ENCODE measurements around the gene MCM10.

- TF ChIP-seq REST (IDR thresholded peaks at IDR 0.05; ENCODE audit: borderline replicate concordance) (no peak), EZH2 (IDR thresholded peaks at IDR 0.05; ENCODE audit: borderline replicate concordance, insufficient read depth, low read length, poor library complexity, severe bottlenecking) (no peak), POLR2AphosphoS5 (IDR thresholded peaks at IDR 0.05) (no peak), TAF1 (IDR thresholded peaks at IDR 0.05; ENCODE audit: low read depth) (no peak), EP300 (conservative IDR thresholded peaks at IDR 0.05; ENCODE audit: poor library complexity, severe bottlenecking) (no peak), RAD21 (conservative IDR thresholded peaks at IDR 0.05) (no peak), SMC3 (conservative IDR thresholded peaks at IDR 0.05; ENCODE audit: poor library complexity) (no peak), MXI1 (conservative IDR thresholded peaks at IDR 0.05; ENCODE audit: poor library complexity, severe bottlenecking) (no peak)
- TF ChIP-seq, protein P1, sequence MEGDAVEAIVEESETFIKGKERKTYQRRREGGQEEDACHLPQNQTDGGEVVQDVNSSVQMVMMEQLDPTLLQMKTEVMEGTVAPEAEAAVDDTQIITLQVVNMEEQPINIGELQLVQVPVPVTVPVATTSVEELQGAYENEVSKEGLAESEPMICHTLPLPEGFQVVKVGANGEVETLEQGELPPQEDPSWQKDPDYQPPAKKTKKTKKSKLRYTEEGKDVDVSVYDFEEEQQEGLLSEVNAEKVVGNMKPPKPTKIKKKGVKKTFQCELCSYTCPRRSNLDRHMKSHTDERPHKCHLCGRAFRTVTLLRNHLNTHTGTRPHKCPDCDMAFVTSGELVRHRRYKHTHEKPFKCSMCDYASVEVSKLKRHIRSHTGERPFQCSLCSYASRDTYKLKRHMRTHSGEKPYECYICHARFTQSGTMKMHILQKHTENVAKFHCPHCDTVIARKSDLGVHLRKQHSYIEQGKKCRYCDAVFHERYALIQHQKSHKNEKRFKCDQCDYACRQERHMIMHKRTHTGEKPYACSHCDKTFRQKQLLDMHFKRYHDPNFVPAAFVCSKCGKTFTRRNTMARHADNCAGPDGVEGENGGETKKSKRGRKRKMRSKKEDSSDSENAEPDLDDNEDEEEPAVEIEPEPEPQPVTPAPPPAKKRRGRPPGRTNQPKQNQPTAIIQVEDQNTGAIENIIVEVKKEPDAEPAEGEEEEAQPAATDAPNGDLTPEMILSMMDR (IDR thresholded peaks at IDR 0.05; ENCODE audit: poor library complexity, severe bottlenecking) = no peak
Measured at GRCh38 chr10:13239923-13240322, 78.6 kb downstream of the MCM10 start.

Data from neural cell (in vitro differentiated cells).